Measurements from ENCODE around the gene FFAR4.

DNA sequence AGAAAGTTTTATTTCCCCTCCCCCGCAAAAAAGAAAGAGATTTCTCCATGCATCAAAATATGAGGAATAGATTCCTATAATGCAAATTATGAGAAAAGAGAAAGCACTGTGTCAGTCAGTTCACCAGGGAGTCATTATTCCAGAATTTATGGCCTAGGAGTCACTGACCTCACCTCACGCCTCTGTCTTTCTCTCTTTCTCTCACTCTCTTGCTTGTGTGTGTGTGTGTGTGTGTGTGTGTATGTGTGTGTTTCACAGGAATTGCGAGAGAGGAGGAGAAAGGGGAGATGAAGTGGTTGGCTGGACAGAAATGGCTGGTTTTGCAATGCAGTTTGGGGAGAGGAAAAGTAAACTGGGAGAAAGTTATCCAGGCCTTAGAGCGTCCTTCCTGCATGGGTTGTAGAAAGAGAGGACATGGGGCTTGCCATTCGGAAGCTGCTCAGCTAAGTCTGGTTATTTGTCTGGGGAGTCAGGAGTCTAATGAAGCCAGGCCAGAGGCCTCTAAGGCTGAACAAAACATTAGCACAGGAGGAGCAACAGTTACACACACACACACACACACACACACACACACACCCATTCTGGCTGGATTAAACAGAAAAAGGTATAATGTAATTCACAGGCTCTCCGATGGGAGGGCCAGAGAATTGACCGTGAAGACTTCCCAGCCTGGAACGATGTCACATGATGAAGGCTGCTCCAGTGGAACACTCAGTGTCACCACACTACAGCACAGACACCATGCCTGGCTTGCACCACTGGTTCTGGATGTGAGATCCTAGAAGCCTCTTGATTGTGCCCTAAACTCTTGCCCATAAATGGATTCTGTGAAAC lies 12.8 kb upstream of the FFAR4 start:
- no peak for TF ChIP-seq POLR2A (IDR thresholded peaks at IDR 0.05; ENCODE audit: low read length)
- TF ChIP-seq GATA1 (IDR thresholded peaks at IDR 0.05; ENCODE audit: low read depth, low read length): no peak
